ENCODE data around the gene TULP4. TPM values are rescaled to one million over a fixed set of nuclear protein-coding genes. Genes with fewer than 3 reads are reported as not detected.

Gene TULP4
- total RNA-seq, 1 experiment from 2014 or later = 64.6 TPM

DNA sequence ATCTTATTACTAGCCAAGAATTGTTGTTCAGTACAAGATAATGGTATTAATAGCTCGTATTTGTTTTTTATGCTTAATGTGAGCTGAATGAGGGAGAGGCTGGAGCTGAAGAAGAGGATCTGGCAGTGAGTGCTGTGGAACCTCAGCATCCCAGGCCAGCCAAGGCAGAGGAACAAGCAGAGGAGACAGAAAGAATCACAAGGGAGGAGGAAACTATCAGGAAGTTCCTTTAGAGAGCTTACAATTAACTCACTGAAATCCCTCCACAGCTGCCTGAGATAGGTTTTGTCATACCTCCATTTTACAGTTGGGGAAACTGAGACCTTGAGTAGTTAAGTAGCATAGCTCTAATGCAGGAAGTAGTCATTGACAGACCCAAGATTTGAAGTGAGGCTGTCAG is 39.9 kb upstream of the TULP4 start:
- H3K27me3 Mint-ChIP-seq (ENCODE audit: low read depth) = no peaks in the 10 kb centered on the region
- no peaks in the 10 kb centered on the region for H3K27me3 ChIP-seq (ENCODE audit: insufficient read depth, low read length)
- H3K4ac ChIP-seq (ENCODE audit: low read depth, low read length) = no peak overlapping the region
- no peaks in the 10 kb centered on the region for H3K79me1 ChIP-seq (ENCODE audit: insufficient read depth, low read depth, low read length, poor library complexity, severe bottlenecking)
- no peak overlapping the region for H3K14ac ChIP-seq (ENCODE audit: insufficient read depth, low read length)
- H2BK5ac ChIP-seq (ENCODE audit: insufficient read length, low read length) = no peak overlapping the region
- H2AFZ ChIP-seq (ENCODE audit: low read length) = no peak overlapping the region
- no peak overlapping the region for H2AK5ac ChIP-seq (ENCODE audit: insufficient read length, low read length)
- H3K56ac ChIP-seq (ENCODE audit: insufficient read length, low read depth, low read length) = no peak overlapping the region
- no peak for DNase-seq
- no peak overlapping the region for H4K91ac ChIP-seq (ENCODE audit: insufficient read length, low read depth, low read length)
- no peak overlapping the region for H3K4me3 Mint-ChIP-seq
- peaks cover 14 to 25% (median 20%) of the 10 kb centered on the region in 3 experiments for H3K36me3 Mint-ChIP-seq (ENCODE audit: insufficient read depth in 1 of 3, low read depth in 3 of 3)
- H3K23me2 ChIP-seq (ENCODE audit: insufficient read length, low read depth, low read length, poor library complexity, severe bottlenecking) = no peaks in the 10 kb centered on the region
- no peak overlapping the region for H3T11ph ChIP-seq (ENCODE audit: low read length)
- H3K9me3 Mint-ChIP-seq = peaks cover 0 to 2% of the 10 kb centered on the region in 2 experiments; a peak in 1 of 5 replicates
- WGBS (ENCODE audit: extremely low coverage, insufficient read length, low lambda C conversion rate) = no CpG with 5 or more reads among the region's 1 CpG
- no peak overlapping the region for H2BK12ac ChIP-seq (ENCODE audit: insufficient read length, low read depth, low read length)
- no peak overlapping the region for H4K5ac ChIP-seq (ENCODE audit: insufficient read length, low read depth, low read length)
- H3K9me3 ChIP-seq (ENCODE audit: control insufficient read depth, low read depth, low read length) = no peaks in the 10 kb centered on the region
- H3K9ac ChIP-seq (ENCODE audit: extremely low read depth, insufficient read length, low read length) = no peak overlapping the region
- H3K27ac ChIP-seq (ENCODE audit: insufficient read length, low read depth, low read length) = no peak overlapping the region
- no peak overlapping the region for H4K8ac ChIP-seq (replicated peaks; ENCODE audit: insufficient read length, low read depth, low read length)
- no peaks in the 10 kb centered on the region; the same call in 1 of the 2 replicates for H3K4me1 ChIP-seq (ENCODE audit: insufficient read depth, low read length)
- no peak overlapping the region for H2BK15ac ChIP-seq (ENCODE audit: low read depth, low read length)
- no peak overlapping the region for H2BK20ac ChIP-seq (ENCODE audit: low read depth, low read length, poor library complexity, severe bottlenecking)
- H2BK120ac ChIP-seq (ENCODE audit: low read depth, low read length, poor library complexity, severe bottlenecking) = no peak overlapping the region
- H4K20me1 ChIP-seq (ENCODE audit: control insufficient read depth, insufficient read depth, insufficient read length) = no peaks in the 10 kb centered on the region
- no peak overlapping the region for H3K23ac ChIP-seq (ENCODE audit: insufficient read length, low read depth, low read length)
- H3K27ac Mint-ChIP-seq = no peak overlapping the region
- H3K79me2 ChIP-seq (ENCODE audit: insufficient read depth, low read length) = no peaks in the 10 kb centered on the region; the same call in 1 of the 2 replicates
- H3K18ac ChIP-seq (ENCODE audit: insufficient read length, low read depth, low read length) = no peak overlapping the region
- H3K4me1 Mint-ChIP-seq = peaks cover 16 to 18% of the 10 kb centered on the region in 2 experiments
- TF ChIP-seq, protein P1, sequence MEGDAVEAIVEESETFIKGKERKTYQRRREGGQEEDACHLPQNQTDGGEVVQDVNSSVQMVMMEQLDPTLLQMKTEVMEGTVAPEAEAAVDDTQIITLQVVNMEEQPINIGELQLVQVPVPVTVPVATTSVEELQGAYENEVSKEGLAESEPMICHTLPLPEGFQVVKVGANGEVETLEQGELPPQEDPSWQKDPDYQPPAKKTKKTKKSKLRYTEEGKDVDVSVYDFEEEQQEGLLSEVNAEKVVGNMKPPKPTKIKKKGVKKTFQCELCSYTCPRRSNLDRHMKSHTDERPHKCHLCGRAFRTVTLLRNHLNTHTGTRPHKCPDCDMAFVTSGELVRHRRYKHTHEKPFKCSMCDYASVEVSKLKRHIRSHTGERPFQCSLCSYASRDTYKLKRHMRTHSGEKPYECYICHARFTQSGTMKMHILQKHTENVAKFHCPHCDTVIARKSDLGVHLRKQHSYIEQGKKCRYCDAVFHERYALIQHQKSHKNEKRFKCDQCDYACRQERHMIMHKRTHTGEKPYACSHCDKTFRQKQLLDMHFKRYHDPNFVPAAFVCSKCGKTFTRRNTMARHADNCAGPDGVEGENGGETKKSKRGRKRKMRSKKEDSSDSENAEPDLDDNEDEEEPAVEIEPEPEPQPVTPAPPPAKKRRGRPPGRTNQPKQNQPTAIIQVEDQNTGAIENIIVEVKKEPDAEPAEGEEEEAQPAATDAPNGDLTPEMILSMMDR (conservative IDR thresholded peaks at IDR 0.05) = no peak
- H3K4me2 ChIP-seq (ENCODE audit: insufficient read depth, insufficient read length, low read length) = no peak overlapping the region

Measured in H9 (cell line).